Right lobe of liver (tissue), 6 donors: ENCODE data around the gene TRIM17. TPM values are rescaled to one million over a fixed set of nuclear protein-coding genes. Genes with fewer than 3 reads are reported as not detected.

ENCODE experiments used
- ATAC-seq, 4 donors: fragments of 200-7000 bp; cut with Tn5 transposase; one replicate each; pipeline ENCODE4 v1.9.1; 2020; ENCODE audit warnings: mild to moderate bottlenecking in 4 of 4, moderate library complexity in 4 of 4
- DNase-seq, 3 donors: peaks; one replicate each; pipeline ENCODE4 v3.0.0-alpha.2; 2020
- H3K27ac ChIP-seq, 3 donors: fragments of 200-600 bp; one replicate each; pipeline ENCODE4 v1.8.0; 2022
- H3K27me3 ChIP-seq, 2 donors: fragments of 200-600 bp; one replicate each; pipeline ENCODE4 v1.8.0; 2022
- H3K36me3 ChIP-seq, 4 donors: fragments of 200-600 bp; sonication (generic) in 1 of 4; one replicate each; pipeline versions ENCODE4 v1.5.1 to v1.8.0; 2017 to 2022; ENCODE audit warnings: control low read depth in 1 of 4
- H3K4me1 ChIP-seq, 4 donors: fragments of 200-600 bp; sonication (generic) in 1 of 4; one replicate each; pipeline versions ENCODE4 v1.5.1 to v1.8.0; 2017 to 2022; ENCODE audit warnings: control low read depth in 1 of 4
- H3K4me3 ChIP-seq, 3 donors: fragments of 200-600 bp; one replicate each; pipeline ENCODE4 v1.8.0; 2022
- H3K9me3 ChIP-seq, 4 donors: fragments of 200-600 bp; sonication (generic) in 1 of 4; one replicate each; pipeline versions ENCODE4 v1.5.1 to v1.8.0; 2017 to 2022; ENCODE audit warnings: control low read depth in 1 of 4
- POLR2A ChIP-seq: fragments of 450-650 bp; IDR thresholded peaks from one replicate; pipeline ENCODE4 v1.6.1; 2017; ENCODE audit warnings: antibody characterized with exemption, mild to moderate bottlenecking
- WGBS: methylation state at CpG from one replicate; pipeline ENCODE4 v1.1.6; 2018; ENCODE audit warnings: low coverage, low lambda C conversion rate; ENCODE audit not compliant: insufficient coverage; ENCODE audit errors: missing lambda C conversion rate; 5-methylcytosine and 5-hydroxymethylcytosine counted together
- intact Hi-C, 2 donors: fragments of 100-400 bp; cut with DNase I; formaldehyde crosslinking; loops; one replicate each; pipeline versions ENCODE4 v1.11.2 to v1.14.1; 2022
- total RNA-seq, 6 experiments: library from RNA; depleted of rRNA in 2 of 6; stranded (reverse); fragments of >200 nt in 2 of 6; fragmentation: NEBNext Ultra II Directional in 3 of 6; extraction: Animal tissue kit (Norgen Biotek cat#: 25700) in 3 of 6; gene quantifications; one replicate each; pipeline versions ENCODE4 v1.1.0 to v1.2.4, GENCODE V29; 2016 to 2023
- TF ChIP-seq, protein P1 (sequence below), 4 donors: fragments of 200-600 bp in 3 of 4; fragments of 450-650 bp in 1 of 4; IDR thresholded peaks; one replicate each; pipeline versions ENCODE4 v1.5.1 to v1.8.0; 2016 to 2022; ENCODE audit warnings: antibody characterized with exemption in 4 of 4, mild to moderate bottlenecking in 2 of 4
- donor health status: DM: no; HTN: yes; CAD: no.
- donor health status: DM: no; HTN: no; CAD: no.
- donor health status: DM: no; HTN: no; CAD: no.
- donor health status: DM: no; HTN: yes; CAD: no.
- donor health status: DM: no; HTN: yes; CAD: no.

Gene TRIM17
- total RNA-seq, 6 experiments from 2014 or later, result not detected

DNA sequence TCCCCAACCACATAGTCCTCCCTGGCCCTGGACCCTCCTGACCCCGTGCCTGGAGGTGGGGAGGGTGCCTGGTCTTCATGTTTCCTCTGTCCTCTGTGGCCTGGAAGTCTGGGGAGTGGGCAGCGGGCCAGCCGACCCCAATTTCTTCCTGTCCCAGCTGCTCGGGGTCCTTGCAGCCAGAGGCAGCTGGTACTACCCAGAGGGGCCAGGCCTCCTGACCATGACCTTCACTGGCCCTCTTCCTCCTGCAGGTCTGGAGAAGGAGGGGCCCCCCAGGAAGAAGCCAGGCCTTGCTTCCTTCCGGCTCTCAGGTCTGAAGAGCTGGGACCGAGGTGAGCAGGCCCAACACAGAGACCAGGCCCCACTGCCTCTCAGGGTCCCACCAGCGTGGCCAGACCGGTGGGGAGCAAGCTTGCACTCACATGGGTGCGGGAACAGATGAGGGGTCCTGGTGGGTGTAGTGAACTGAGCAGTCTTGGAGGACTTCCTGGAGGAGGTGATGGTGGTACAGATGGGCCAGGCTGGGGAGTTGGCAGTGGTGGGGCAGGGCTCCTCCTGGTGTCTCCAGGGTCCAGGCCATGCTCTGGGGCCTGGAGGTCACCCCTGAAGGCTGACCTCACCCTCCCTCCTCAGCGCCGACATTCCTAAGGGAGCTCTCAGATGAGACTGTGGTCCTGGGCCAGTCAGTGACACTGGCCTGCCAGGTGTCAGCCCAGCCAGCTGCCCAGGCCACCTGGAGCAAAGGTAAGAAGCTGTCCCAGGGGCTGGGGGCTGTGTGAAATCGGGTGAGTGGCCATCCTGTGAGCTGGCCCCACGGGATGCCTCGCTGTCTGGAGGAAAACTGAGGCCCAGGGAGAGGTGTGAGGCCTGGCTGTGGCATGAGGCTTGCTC lies 42.7 kb downstream of the TRIM17 start:
- DNase-seq (peak in 2 of 3 donors; percentile 10 to 48), ATAC-seq (no peak)
- intact Hi-C loops, result no loop called here
- WGBS, result 63% methylated on average over 7 of the region's 14 CpGs
- H3K36me3 ChIP-seq, result no peaks in the 10 kb centered on the region
- TF ChIP-seq POLR2A, result no peak
- TF ChIP-seq, protein P1, sequence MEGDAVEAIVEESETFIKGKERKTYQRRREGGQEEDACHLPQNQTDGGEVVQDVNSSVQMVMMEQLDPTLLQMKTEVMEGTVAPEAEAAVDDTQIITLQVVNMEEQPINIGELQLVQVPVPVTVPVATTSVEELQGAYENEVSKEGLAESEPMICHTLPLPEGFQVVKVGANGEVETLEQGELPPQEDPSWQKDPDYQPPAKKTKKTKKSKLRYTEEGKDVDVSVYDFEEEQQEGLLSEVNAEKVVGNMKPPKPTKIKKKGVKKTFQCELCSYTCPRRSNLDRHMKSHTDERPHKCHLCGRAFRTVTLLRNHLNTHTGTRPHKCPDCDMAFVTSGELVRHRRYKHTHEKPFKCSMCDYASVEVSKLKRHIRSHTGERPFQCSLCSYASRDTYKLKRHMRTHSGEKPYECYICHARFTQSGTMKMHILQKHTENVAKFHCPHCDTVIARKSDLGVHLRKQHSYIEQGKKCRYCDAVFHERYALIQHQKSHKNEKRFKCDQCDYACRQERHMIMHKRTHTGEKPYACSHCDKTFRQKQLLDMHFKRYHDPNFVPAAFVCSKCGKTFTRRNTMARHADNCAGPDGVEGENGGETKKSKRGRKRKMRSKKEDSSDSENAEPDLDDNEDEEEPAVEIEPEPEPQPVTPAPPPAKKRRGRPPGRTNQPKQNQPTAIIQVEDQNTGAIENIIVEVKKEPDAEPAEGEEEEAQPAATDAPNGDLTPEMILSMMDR (IDR thresholded peaks at IDR 0.05), result no peak
- H3K4me3 ChIP-seq, result no peak overlapping the region
- H3K27ac ChIP-seq, result no peak overlapping the region
- peaks cover 0 to 5% (median 0%) of the 10 kb centered on the region in 4 donors for H3K4me1 ChIP-seq
- no peaks in the 10 kb centered on the region for H3K27me3 ChIP-seq
- no peaks in the 10 kb centered on the region for H3K9me3 ChIP-seq

- H3K4me1 ChIP-seq, result no peaks in the 10 kb centered on the region
- H3K27ac ChIP-seq, result no peak overlapping the region
- whole genome bisulfite sequencing, result 81% methylated on average over 3 of the region's 12 CpGs
- no peak overlapping the region for H3K4me3 ChIP-seq
- intact Hi-C loops, result no loop called here
- ATAC-seq (no peak), DNase-seq (peak in 1 of 3 donors; percentile 8)
- no peaks in the 10 kb centered on the region for H3K9me3 ChIP-seq
- no peaks in the 10 kb centered on the region for H3K27me3 ChIP-seq
- no peaks in the 10 kb centered on the region for H3K36me3 ChIP-seq
- TF ChIP-seq, protein P1 (IDR thresholded peaks at IDR 0.05), result no peak
- TF ChIP-seq POLR2A, result no peak
These were observed 43.5 kb downstream of the TRIM17 start for GRCh38 chr1:228373004-228373680.

GRCh38 chr1:228372183-228373003 lies 44.3 kb downstream of the TRIM17 start:
- Histone ChIP-seq H3K4me1 (no peaks in the 10 kb centered on the region), H3K9me3 (no peaks in the 10 kb centered on the region), H3K27ac (no peak overlapping the region), H3K27me3 (no peaks in the 10 kb centered on the region), H3K4me3 (no peak overlapping the region), H3K36me3 (no peaks in the 10 kb centered on the region)
- ATAC-seq (no peak), DNase-seq (peak in 2 of 3 donors; percentile 20 to 51)
- WGBS, result 83% methylated on average over 4 of the region's 34 CpGs
- intact Hi-C loops, result no loop called here
- no peak for TF ChIP-seq POLR2A
- TF ChIP-seq, protein P1 (IDR thresholded peaks at IDR 0.05), result no peak

DNA sequence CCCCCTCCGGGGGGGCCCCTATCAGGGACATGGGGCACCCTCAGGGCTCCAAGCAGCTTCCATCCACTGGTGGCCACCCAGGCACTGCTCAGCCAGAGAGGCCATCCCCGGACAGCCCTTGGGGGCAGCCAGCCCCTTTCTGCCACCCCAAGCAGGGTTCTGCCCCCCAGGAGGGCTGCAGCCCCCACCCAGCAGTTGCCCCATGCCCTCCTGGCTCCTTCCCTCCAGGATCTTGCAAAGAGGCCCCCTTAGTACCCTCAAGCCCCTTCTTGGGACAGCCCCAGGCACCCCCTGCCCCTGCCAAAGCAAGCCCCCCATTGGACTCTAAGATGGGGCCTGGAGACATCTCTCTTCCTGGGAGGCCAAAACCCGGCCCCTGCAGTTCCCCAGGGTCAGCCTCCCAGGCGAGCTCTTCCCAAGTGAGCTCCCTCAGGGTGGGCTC lies 44.9 kb downstream of the TRIM17 start:
- ATAC-seq (no peak), DNase-seq (no peak)
- Histone ChIP-seq H3K27ac (no peak overlapping the region), H3K27me3 (no peaks in the 10 kb centered on the region), H3K9me3 (no peaks in the 10 kb centered on the region), H3K4me3 (no peak overlapping the region), H3K4me1 (no peaks in the 10 kb centered on the region), H3K36me3 (no peaks in the 10 kb centered on the region)
- WGBS, result no CpG with 5 or more reads among the region's 4 CpGs
- intact Hi-C loops, result no loop called here
- no peak for TF ChIP-seq POLR2A
- TF ChIP-seq, protein P1 (IDR thresholded peaks at IDR 0.05), result no peak
